ENCODE data around the gene PCNX2. TPM values are rescaled to one million over a fixed set of nuclear protein-coding genes. Genes with fewer than 3 reads are reported as not detected.
"Not testable (repeated sequence)": the region's sequence is repeated elsewhere in the genome, so short reads cannot be mapped to it uniquely, and the experiment has no call there.

The PCNX2 gene
- polyA plus RNA-seq, 3 donors, result 1.6 to 2.1 (median 1.8) TPM

GRCh38 chr1:233020426-233020825 is 275.1 kb downstream of the PCNX2 start:
- WGBS, 3 donors, result 24 to 31% (median 25%) methylated on average over 8 of the region's 8 CpGs
- H3K27ac ChIP-seq (ENCODE audit: low read depth, low read length), result no peak overlapping the region

GRCh38 chr1:233019778-233020325 is 275.7 kb downstream of the PCNX2 start:
- WGBS, 3 donors, result 48 to 75% (median 67%) methylated on average over 12 of the region's 12 CpGs
- H3K27ac ChIP-seq (ENCODE audit: low read depth, low read length), result no peak overlapping the region

GRCh38 chr1:233019083-233019482 is 276.4 kb downstream of the PCNX2 start:
- 73 to 95% (median 88%) methylated on average over 3 of the region's 3 CpGs for WGBS, 3 donors

GRCh38 chr1:233016798-233017197 is 278.7 kb downstream of the PCNX2 start:
- H3K27ac ChIP-seq (ENCODE audit: low read depth, low read length), result no peak overlapping the region
- 45 to 92% (median 85%) methylated on average over 6 of the region's 6 CpGs for WGBS, 3 donors

More at GRCh38 chr1:233019083-233019482, 276.4 kb downstream of the PCNX2 start:
- no peak overlapping the region for H3K27ac ChIP-seq (ENCODE audit: low read depth, low read length)

- WGBS, 3 donors, result 45 to 84% (median 81%) methylated on average over 2 of the region's 2 CpGs
Measured at GRCh38 chr1:233015965-233016364, 279.6 kb downstream of the PCNX2 start.

GRCh38 chr1:233012021-233012420 is 283.5 kb downstream of the PCNX2 start:
- no peak overlapping the region for H3K27ac ChIP-seq (ENCODE audit: low read depth, low read length)
- WGBS, 3 donors, result 82 to 90% (median 85%) methylated on average over 1 of the region's 1 CpG

More at GRCh38 chr1:233015965-233016364, 279.6 kb downstream of the PCNX2 start:
- H3K27ac ChIP-seq (ENCODE audit: low read depth, low read length), result no peak overlapping the region

- H3K27ac ChIP-seq (ENCODE audit: low read depth, low read length), result no peak overlapping the region
- 76 to 86% (median 84%) methylated on average over 3 of the region's 3 CpGs for WGBS, 3 donors
Measured at GRCh38 chr1:233010146-233010545, 285.4 kb downstream of the PCNX2 start.

- 94 to 99% (median 98%) methylated on average over 3 of the region's 3 CpGs for WGBS, 3 donors
Measured at GRCh38 chr1:233006541-233006973, 289.0 kb downstream of the PCNX2 start.

GRCh38 chr1:233006108-233006507 is 289.4 kb downstream of the PCNX2 start:
- no peak overlapping the region for H3K27ac ChIP-seq (ENCODE audit: low read depth, low read length)
- WGBS, 3 donors, result 80 to 90% (median 88%) methylated on average over 6 of the region's 6 CpGs

More at GRCh38 chr1:233006541-233006973, 289.0 kb downstream of the PCNX2 start:
- H3K27ac ChIP-seq (ENCODE audit: low read depth, low read length), result no peak overlapping the region

- WGBS, 3 donors, result 81 to 93% (median 92%) methylated on average over 8 of the region's 8 CpGs
Measured at GRCh38 chr1:233005703-233006102, 289.8 kb downstream of the PCNX2 start.

GRCh38 chr1:233005156-233005555 is 290.4 kb downstream of the PCNX2 start:
- no peak overlapping the region for H3K27ac ChIP-seq (ENCODE audit: low read depth, low read length)
- 87 to 99% (median 96%) methylated on average over 5 of the region's 5 CpGs for WGBS, 3 donors

More at GRCh38 chr1:233005703-233006102, 289.8 kb downstream of the PCNX2 start:
- no peak overlapping the region for H3K27ac ChIP-seq (ENCODE audit: low read depth, low read length)

GRCh38 chr1:233004451-233004850 is 291.1 kb downstream of the PCNX2 start:
- 85 to 93% (median 88%) methylated on average over 9 of the region's 9 CpGs for WGBS, 3 donors

GRCh38 chr1:233003638-233004037 is 291.9 kb downstream of the PCNX2 start:
- H3K27ac ChIP-seq (ENCODE audit: low read depth, low read length), result not testable (repeated sequence)
- 95 to 97% (median 96%) methylated on average over 5 of the region's 5 CpGs for WGBS, 3 donors

More at GRCh38 chr1:233004451-233004850, 291.1 kb downstream of the PCNX2 start:
- H3K27ac ChIP-seq (ENCODE audit: low read depth, low read length), result no peak overlapping the region

- no peak overlapping the region for H3K27ac ChIP-seq (ENCODE audit: low read depth, low read length)
- WGBS, 3 donors, result 95 to 98% (median 97%) methylated on average over 16 of the region's 16 CpGs
Measured at GRCh38 chr1:232999956-233000625, 295.4 kb downstream of the PCNX2 start.

GRCh38 chr1:232998646-232999045 is 296.9 kb downstream of the PCNX2 start:
- H3K27ac ChIP-seq (ENCODE audit: low read depth, low read length), result no peak overlapping the region
- 70 to 96% (median 76%) methylated on average over 3 of the region's 3 CpGs for WGBS, 3 donors

- no peak overlapping the region for H3K27ac ChIP-seq (ENCODE audit: low read depth, low read length)
- WGBS, 3 donors, result 96 to 97% (median 97%) methylated on average over 15 of the region's 15 CpGs
Measured at GRCh38 chr1:232998138-232998537, 297.4 kb downstream of the PCNX2 start.

- 68 to 95% (median 81%) methylated on average over 2 of the region's 2 CpGs for WGBS, 3 donors
Measured at GRCh38 chr1:232996143-232996542, 299.4 kb downstream of the PCNX2 start.

GRCh38 chr1:232995189-232995588 is 300.3 kb downstream of the PCNX2 start:
- 43 to 100% (median 96%) methylated on average over 2 of the region's 2 CpGs for WGBS, 3 donors
- no peak overlapping the region for H3K27ac ChIP-seq (ENCODE audit: low read depth, low read length)

More at GRCh38 chr1:232996143-232996542, 299.4 kb downstream of the PCNX2 start:
- no peak overlapping the region for H3K27ac ChIP-seq (ENCODE audit: low read depth, low read length)

- 93 to 97% (median 96%) methylated on average over 3 of the region's 3 CpGs for WGBS, 3 donors
- no peak overlapping the region for H3K27ac ChIP-seq (ENCODE audit: low read depth, low read length)
Measured at GRCh38 chr1:232993555-232993954, 302.0 kb downstream of the PCNX2 start.

- H3K27ac ChIP-seq (ENCODE audit: low read depth, low read length), result no peak overlapping the region
- WGBS, 3 donors, result 88 to 95% (median 91%) methylated on average over 3 of the region's 3 CpGs
Measured at GRCh38 chr1:232992227-232992626, 303.3 kb downstream of the PCNX2 start.
